ENCODE data around the gene RASA4.
"Not testable (repeated sequence)": the region's sequence is repeated elsewhere in the genome, so short reads cannot be mapped to it uniquely, and the experiment has no call there.

Gene RASA4

GRCh38 chr7:102606848-102607247, 9.7 kb downstream of the RASA4 start:
- DNase-seq (ENCODE audit: low spot score): not testable (repeated sequence)

- not testable (repeated sequence) for DNase-seq (ENCODE audit: low spot score)
Measured at GRCh38 chr7:102604431-102605145, 12.0 kb downstream of the RASA4 start.

GRCh38 chr7:102602317-102602716, 14.2 kb downstream of the RASA4 start:
- not testable (repeated sequence) for DNase-seq (ENCODE audit: low spot score)

GRCh38 chr7:102599699-102600098, 16.9 kb downstream of the RASA4 start:
- not testable (repeated sequence) for DNase-seq (ENCODE audit: low spot score)

- DNase-seq (ENCODE audit: low spot score): not testable (repeated sequence)
Measured at GRCh38 chr7:102596036-102596435, 20.5 kb downstream of the RASA4 start.

- DNase-seq (ENCODE audit: low spot score): not testable (repeated sequence)
Measured at GRCh38 chr7:102593637-102594334, 22.8 kb downstream of the RASA4 start.

GRCh38 chr7:102592477-102593019, 24.0 kb downstream of the RASA4 start:
- not testable (repeated sequence) for DNase-seq (ENCODE audit: low spot score)

GRCh38 chr7:102589857-102590256, 26.7 kb downstream of the RASA4 start:
- not testable (repeated sequence) for DNase-seq (ENCODE audit: low spot score)

GRCh38 chr7:102583495-102583894, 33.1 kb downstream of the RASA4 start:
- DNase-seq (ENCODE audit: low spot score): not testable (repeated sequence)

- DNase-seq (ENCODE audit: low spot score): not testable (repeated sequence)
Measured at GRCh38 chr7:102581722-102582121, 34.8 kb downstream of the RASA4 start.

GRCh38 chr7:102578486-102578885, 38.1 kb downstream of the RASA4 start:
- DNase-seq (ENCODE audit: low spot score): not testable (repeated sequence)

- DNase-seq (ENCODE audit: low spot score): peak; percentile 0
Measured at GRCh38 chr7:102577315-102578240, 39.0 kb downstream of the RASA4 start.

- DNase-seq (ENCODE audit: low spot score): not testable (repeated sequence)
Measured at GRCh38 chr7:102576363-102576762, 40.2 kb downstream of the RASA4 start.

- not testable (repeated sequence) for DNase-seq (ENCODE audit: low spot score)
Measured at GRCh38 chr7:102574607-102575006, 41.9 kb downstream of the RASA4 start.

GRCh38 chr7:102572261-102573239, 44.0 kb downstream of the RASA4 start, which contains the start of gene POLR2J3:
TSS of gene POLR2J3 (minus strand) at chr7:102572583. CDS start at chr7:102572521, 62 bp downstream.
- DNase-seq (ENCODE audit: low spot score): peak; percentile 95

- not testable (repeated sequence) for DNase-seq (ENCODE audit: low spot score)
Measured at GRCh38 chr7:102568620-102569019, 47.9 kb downstream of the RASA4 start.

- DNase-seq (ENCODE audit: low spot score): not testable (repeated sequence)
Measured at GRCh38 chr7:102550808-102551422, 65.6 kb downstream of the RASA4 start, which contains the start of gene SPDYE2. TSS of gene SPDYE2 (plus strand) at chr7:102551226. CDS start at chr7:102553256, 2,030 bp downstream.

GRCh38 chr7:102546353-102546752, 70.2 kb downstream of the RASA4 start:
- not testable (repeated sequence) for DNase-seq (ENCODE audit: low spot score)

GRCh38 chr7:102545288-102545687, 71.3 kb downstream of the RASA4 start:
- not testable (repeated sequence) for DNase-seq (ENCODE audit: low spot score)

GRCh38 chr7:102544372-102544771, 72.2 kb downstream of the RASA4 start:
- DNase-seq (ENCODE audit: low spot score): not testable (repeated sequence)
